Endothelial cell of umbilical vein (primary cell): Measurements from ENCODE around the gene SLC35F3. TPM values are rescaled to one million over a fixed set of nuclear protein-coding genes. Genes with fewer than 3 reads are reported as not detected.

Experiments
- BruUV-seq: library from RNA; stranded (reverse); fragments of 400-500 nt; replicated peaks from 2 replicates; lab custom pipeline; 2021; lab: Mats Ljungman, UMichigan
- CTCF ChIA-PET: fragments of 300-600, 350-600 bp; sonication (Branson Sonifier 250); formaldehyde crosslinking; loops from one replicate; lab custom pipeline; 2021; ENCODE audit warnings: antibody characterized with exemption, inconsistent platforms; lab: Charles Lee
- POLR2A ChIA-PET: fragments of 300-600, 350-600 bp; sonication (Branson Sonifier 250); formaldehyde crosslinking; loops from one replicate; lab custom pipeline; 2021; ENCODE audit warnings: antibody characterized with exemption, inconsistent platforms; lab: Charles Lee
- DNase-seq: peaks from one replicate; pipeline ENCODE4 v3.0.0-alpha.2; 2011; ENCODE audit warnings: low read depth, low spot score
- FAIRE-seq: peaks from 2 replicates; lab custom pipeline; 2011; peaks lifted over from hg19 to GRCh38; lab: Jason Lieb, UNC
- H2AFZ ChIP-seq: 2 replicates; pipeline ENCODE4 v1.6.0; 2012; ENCODE audit warnings: low read depth, low read length, control low read depth, inconsistent platforms
- H3K27ac ChIP-seq: 2 replicates; pipeline ENCODE4 v1.5.1; 2011; ENCODE audit warnings: low read depth, mild to moderate bottlenecking, control low read depth, low read length, moderate library complexity; ENCODE audit not compliant: insufficient read depth
- H3K27me3 ChIP-seq, 2 experiments: 2 replicates each; pipeline versions ENCODE4 v1.6.0 to v1.6.1; 2011; ENCODE audit warnings: low read length in 2 of 2, mixed read lengths in 1 of 2; ENCODE audit not compliant: control insufficient read depth in 2 of 2, insufficient read depth in 2 of 2
- H3K36me3 ChIP-seq, 2 experiments: 2 replicates in 1 of 2; 3 replicates in 1 of 2; pipeline ENCODE4 v1.5.1; 2011; ENCODE audit warnings: low read length in 2 of 2, mild to moderate bottlenecking in 1 of 2, moderate library complexity in 1 of 2; ENCODE audit not compliant: control insufficient read depth in 2 of 2, insufficient read depth in 2 of 2; ENCODE audit errors: extremely low read depth in 1 of 2
- H3K4me1 ChIP-seq: 3 replicates; pipeline ENCODE4 v1.5.1; 2011; ENCODE audit warnings: mild to moderate bottlenecking, low read length; ENCODE audit not compliant: control insufficient read depth, insufficient read depth; ENCODE audit errors: extremely low read depth
- H3K4me2 ChIP-seq: 2 replicates; pipeline ENCODE4 v1.6.1; 2011; ENCODE audit warnings: low read length, control low read depth, mixed read lengths; ENCODE audit not compliant: insufficient read depth
- H3K4me3 ChIP-seq, 3 experiments: fragments of 200-600 bp in 1 of 3; sonication (generic), shearing (Covaris generic) in 1 of 3; replicated peaks in 1 of 3; 2 replicates each; pipeline ENCODE4 v1.5.1; 2011 to 2016; ENCODE audit warnings: control low read depth in 3 of 3, low read length in 3 of 3, mild to moderate bottlenecking in 2 of 3, inconsistent platforms in 1 of 3, low read depth in 1 of 3, moderate library complexity in 1 of 3; ENCODE audit not compliant: insufficient read depth in 1 of 3
- H3K79me2 ChIP-seq: 2 replicates; pipeline ENCODE4 v1.6.0; 2012; ENCODE audit warnings: low read length, inconsistent platforms; ENCODE audit not compliant: control insufficient read depth, insufficient read depth
- H3K9ac ChIP-seq: replicated peaks from 2 replicates; pipeline ENCODE3; 2011; ENCODE audit warnings: low read length, control low read depth; ENCODE audit not compliant: insufficient read depth; ENCODE audit errors: extremely low read depth
- H3K9me1 ChIP-seq: replicated peaks from 3 replicates; pipeline ENCODE4 v1.6.0; 2011; ENCODE audit warnings: mild to moderate bottlenecking, low read length; ENCODE audit not compliant: control insufficient read depth, insufficient read depth; ENCODE audit errors: extremely low read depth
- H3K9me3 ChIP-seq: replicated peaks from 2 replicates; pipeline ENCODE4 v1.5.1; 2012; ENCODE audit warnings: low read length, inconsistent platforms; ENCODE audit not compliant: control insufficient read depth, insufficient read depth
- H4K20me1 ChIP-seq: replicated peaks from 2 replicates; pipeline ENCODE3; 2011; ENCODE audit warnings: mild to moderate bottlenecking, low read length; ENCODE audit not compliant: control insufficient read depth, insufficient read depth; ENCODE audit errors: extremely low read depth
- CTCF ChIP-seq, 2 donors: IDR thresholded peaks; 1 replicate in 1 of 2; 2 replicates in 1 of 2; pipeline ENCODE4 v1.5.1; 2011; ENCODE audit warnings: low read length in 2 of 2, mild to moderate bottlenecking in 2 of 2, moderate library complexity in 2 of 2, control low read depth in 1 of 2, inconsistent platforms in 1 of 2, low read depth in 1 of 2; ENCODE audit not compliant: insufficient read depth in 1 of 2; ENCODE audit errors: extremely low read depth in 1 of 2
- EZH2 ChIP-seq: IDR thresholded peaks from 2 replicates; pipeline ENCODE4 v1.6.1; 2012; ENCODE audit warnings: borderline replicate concordance, low read depth, mild to moderate bottlenecking, moderate library complexity, low read length, inconsistent platforms; ENCODE audit not compliant: severe bottlenecking
- FOS ChIP-seq: IDR thresholded peaks from 2 replicates; pipeline ENCODE4 v1.6.1; 2011; ENCODE audit warnings: mild to moderate bottlenecking, low read length, moderate library complexity, borderline replicate concordance; ENCODE audit not compliant: insufficient read depth
- GATA2 ChIP-seq: IDR thresholded peaks from 2 replicates; pipeline ENCODE4 v1.7.0; 2011; ENCODE audit warnings: low read depth, mild to moderate bottlenecking, moderate library complexity, mixed read lengths, low read length; ENCODE audit not compliant: insufficient read length, insufficient read depth
- JUN ChIP-seq: IDR thresholded peaks from 2 replicates; pipeline ENCODE4 v1.6.1; 2011; ENCODE audit warnings: borderline replicate concordance, low read depth; ENCODE audit not compliant: insufficient read length, insufficient read depth
- MAX ChIP-seq: IDR thresholded peaks from 2 replicates; pipeline ENCODE4 v1.6.1; 2011; ENCODE audit not compliant: insufficient read depth, insufficient read length
- MYC ChIP-seq: IDR thresholded peaks from one replicate; pipeline ENCODE4 v1.6.1; 2011; ENCODE audit warnings: mild to moderate bottlenecking, low read depth, low read length
- POLR2A ChIP-seq: IDR thresholded peaks from 2 replicates; pipeline ENCODE4 v1.6.1; 2012; ENCODE audit warnings: low read depth, mild to moderate bottlenecking, control low read depth, low read length
- POLR2AphosphoS5 ChIP-seq: IDR thresholded peaks from 2 replicates; pipeline ENCODE4 v1.6.1; 2012; ENCODE audit warnings: low read depth, mild to moderate bottlenecking, control low read depth, low read length, moderate library complexity; ENCODE audit not compliant: insufficient read depth
- dilution Hi-C: fragments of 300-500 bp; cut with MboI; formaldehyde crosslinking; loops from one replicate; pipeline ENCODE4 v1.15.0; 2019; ENCODE audit warnings: low sequenced_read_pairs; ENCODE audit not compliant: extremely low pct_ligation_motif_present
- intact Hi-C: fragments of 100-400 bp; cut with micrococcal nuclease; formaldehyde crosslinking; loops from one replicate; pipeline ENCODE4 v1.10.0; 2022
- polyA plus RNA-seq, 4 experiments: library from polyadenylated mRNA; depleted of rRNA in 3 of 4; stranded (reverse) in 3 of 4; unstranded in 1 of 4; fragments of >200 nt; gene quantifications; 2 replicates each; pipeline versions ENCODE4 v1.2.1 to v1.2.3, GENCODE V29; 2011 to 2012; ENCODE audit warnings: missing spikeins in 1 of 4
- total RNA-seq: library from RNA; stranded (reverse); gene quantifications from 2 replicates; pipeline ENCODE4 v1.2.3, GENCODE V29; 2021

The SLC35F3 gene
- total and polyA plus RNA-seq, 2 donors (not counting 3 experiments of a cell fraction or from before 2014, with no cell fraction given): not detected

DNA sequence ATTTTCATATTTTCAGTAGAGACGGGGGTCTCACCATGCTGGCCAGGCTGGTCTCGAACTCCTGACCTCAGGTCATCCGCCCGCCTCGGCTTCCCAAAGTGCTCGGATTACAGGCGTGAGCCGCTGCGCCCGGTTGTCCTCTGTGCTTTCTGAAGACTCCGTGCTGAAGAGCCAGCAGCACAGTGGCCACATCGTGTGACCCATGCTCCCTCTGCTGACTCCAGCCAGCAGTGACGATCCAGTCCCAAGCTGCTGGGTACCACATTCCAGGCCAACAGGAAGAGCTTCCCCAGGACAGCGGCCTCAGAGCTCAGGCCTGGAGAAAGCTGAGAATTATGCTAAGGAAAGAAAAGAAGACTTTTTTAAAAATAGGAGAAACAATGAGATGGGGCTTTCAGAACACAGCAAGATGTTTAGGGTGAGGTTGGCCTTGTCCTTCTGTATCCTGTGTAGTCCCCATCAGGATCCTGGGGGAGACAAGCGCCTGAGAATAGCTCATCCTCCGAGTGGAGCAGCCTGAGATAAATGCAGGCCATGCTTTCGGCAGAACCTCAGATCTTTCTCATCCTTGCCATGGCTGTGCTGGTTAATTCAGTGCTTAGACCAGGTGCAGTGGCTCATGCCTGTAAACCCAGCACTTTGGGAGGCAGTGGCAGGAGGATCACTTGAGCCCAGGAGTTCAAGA, 207.1 kb downstream of the SLC35F3 start:
- Histone ChIP-seq H3K27me3 (peaks cover 0 to 2% of the 10 kb centered on the region in 2 experiments), H3K9me1 (no peaks in the 10 kb centered on the region), H3K9ac (no peak overlapping the region), H3K4me3 (no peak overlapping the region), H3K9me3 (no peaks in the 10 kb centered on the region), H3K27ac (no peak overlapping the region), H3K36me3 (no peaks in the 10 kb centered on the region), H3K4me1 (peaks cover 3% of the 10 kb centered on the region), H2AFZ (no peak overlapping the region), H3K4me2 (no peak overlapping the region), H4K20me1 (no peaks in the 10 kb centered on the region), H3K79me2 (no peaks in the 10 kb centered on the region)
- TF ChIP-seq POLR2AphosphoS5 (no peak), POLR2A (no peak), CTCF (IDR thresholded peaks at IDR 0.05; ENCODE audit: extremely low read depth in 1 of 2, insufficient read depth in 1 of 2, low read depth in 1 of 2, low read length in 2 of 2) (no peak), MYC (no peak), JUN (no peak), FOS (no peak), MAX (no peak), EZH2 (no peak), GATA2 (no peak)
- DNase-seq (no peak), FAIRE-seq (no peak)
- dilution Hi-C loops (no loop called here), intact Hi-C loops (loop anchor here (2.0 to 10.0 kb wide), 2 partner anchors 363 to 717 kb away; partner anchors contain the start of gene TARBP1)
- POLR2A ChIA-PET: no interaction called here
- no TSS peak for BruUV-seq
- CTCF ChIA-PET: interaction anchor here (0.9 to 1.6 kb wide), 5 partner anchors 7 to 808 kb away, joined by 3 to 10 read pairs (median 3); no protein-coding TSS in a partner anchor
